Smooth muscle cell (in vitro differentiated cells): ENCODE measurements around the gene ILK. TPM values are rescaled to one million over a fixed set of nuclear protein-coding genes. Genes with fewer than 3 reads are reported as not detected.

Experiments
- DNase-seq: peaks from one replicate; lab custom pipeline; 2025; ENCODE audit not compliant: unreplicated experiment; lab: John Stamatoyannopoulos, UW
- H2AFZ ChIP-seq: fragments of 200-600 bp; sonication (generic); 2 replicates; pipeline ENCODE4 v1.6.0; 2016; ENCODE audit warnings: antibody characterized with exemption, low read depth, mild to moderate bottlenecking
- H3F3A ChIP-seq: fragments of 200-600 bp; sonication (generic); 2 replicates; pipeline ENCODE4 v1.6.0; 2017; ENCODE audit warnings: antibody characterized with exemption, low read depth
- H3K27ac ChIP-seq: fragments of 200-600 bp; sonication (generic); 2 replicates; pipeline ENCODE4 v1.5.1; 2016; ENCODE audit warnings: low read depth, mild to moderate bottlenecking
- H3K27me3 ChIP-seq: fragments of 200-600 bp; sonication (generic); 2 replicates; pipeline ENCODE4 v1.6.1; 2016; ENCODE audit warnings: low read depth, mild to moderate bottlenecking
- H3K36me3 ChIP-seq: fragments of 200-600 bp; sonication (generic); 2 replicates; pipeline ENCODE4 v1.5.1; 2016; ENCODE audit warnings: low read depth
- H3K4me1 ChIP-seq: fragments of 200-600 bp; sonication (generic); 2 replicates; pipeline ENCODE4 v1.5.1; 2016; ENCODE audit warnings: low read depth
- H3K4me2 ChIP-seq: fragments of 200-600 bp; sonication (generic); 2 replicates; pipeline ENCODE4 v1.6.0; 2016; ENCODE audit warnings: mild to moderate bottlenecking
- H3K4me3 ChIP-seq: fragments of 200-600 bp; sonication (generic); 2 replicates; pipeline ENCODE4 v1.5.1; 2016; ENCODE audit warnings: mild to moderate bottlenecking
- H3K79me2 ChIP-seq: fragments of 200-600 bp; sonication (generic); 2 replicates; pipeline ENCODE4 v1.6.0; 2016; ENCODE audit warnings: low read depth, mild to moderate bottlenecking
- H3K9ac ChIP-seq: fragments of 200-600 bp; sonication (generic); 2 replicates; pipeline ENCODE4 v1.6.0; 2016; ENCODE audit warnings: low read depth
- H3K9me3 ChIP-seq: fragments of 200-600 bp; sonication (generic); replicated peaks from 2 replicates; pipeline ENCODE4 v1.5.1; 2016; ENCODE audit warnings: low read depth
- H4K20me1 ChIP-seq: fragments of 200-600 bp; sonication (generic); 2 replicates; pipeline ENCODE4 v1.6.0; 2016; ENCODE audit warnings: low read depth
- WGBS: methylation state at CpG from one replicate; pipeline ENCODE4 v1.1.7; 2016; ENCODE audit warnings: low lambda C conversion rate; 5-methylcytosine and 5-hydroxymethylcytosine counted together
- polyA plus RNA-seq: library from polyadenylated mRNA; unstranded; fragments of >200 nt; fragmentation: Nextera tagmentation; extraction: Ambion mirVana; gene quantifications from 2 replicates; pipeline ENCODE4 v1.2.1, GENCODE V29; 2016
- total RNA-seq: library from RNA; depleted of rRNA; stranded (reverse); fragments of >200 nt; gene quantifications from 2 replicates; pipeline ENCODE4 v1.2.3, GENCODE V29; 2014
- TF ChIP-seq, protein P1 (sequence below): fragments of 200-600 bp; sonication (generic); IDR thresholded peaks from 2 replicates; pipeline ENCODE4 v1.5.1; 2017; ENCODE audit warnings: borderline replicate concordance, mild to moderate bottlenecking, antibody characterized with exemption; ENCODE audit not compliant: insufficient read depth, poor library complexity, severe bottlenecking

ILK gene
- total and polyA plus RNA-seq, 2 experiments from 2014 or later: 138 to 236 TPM

DNA sequence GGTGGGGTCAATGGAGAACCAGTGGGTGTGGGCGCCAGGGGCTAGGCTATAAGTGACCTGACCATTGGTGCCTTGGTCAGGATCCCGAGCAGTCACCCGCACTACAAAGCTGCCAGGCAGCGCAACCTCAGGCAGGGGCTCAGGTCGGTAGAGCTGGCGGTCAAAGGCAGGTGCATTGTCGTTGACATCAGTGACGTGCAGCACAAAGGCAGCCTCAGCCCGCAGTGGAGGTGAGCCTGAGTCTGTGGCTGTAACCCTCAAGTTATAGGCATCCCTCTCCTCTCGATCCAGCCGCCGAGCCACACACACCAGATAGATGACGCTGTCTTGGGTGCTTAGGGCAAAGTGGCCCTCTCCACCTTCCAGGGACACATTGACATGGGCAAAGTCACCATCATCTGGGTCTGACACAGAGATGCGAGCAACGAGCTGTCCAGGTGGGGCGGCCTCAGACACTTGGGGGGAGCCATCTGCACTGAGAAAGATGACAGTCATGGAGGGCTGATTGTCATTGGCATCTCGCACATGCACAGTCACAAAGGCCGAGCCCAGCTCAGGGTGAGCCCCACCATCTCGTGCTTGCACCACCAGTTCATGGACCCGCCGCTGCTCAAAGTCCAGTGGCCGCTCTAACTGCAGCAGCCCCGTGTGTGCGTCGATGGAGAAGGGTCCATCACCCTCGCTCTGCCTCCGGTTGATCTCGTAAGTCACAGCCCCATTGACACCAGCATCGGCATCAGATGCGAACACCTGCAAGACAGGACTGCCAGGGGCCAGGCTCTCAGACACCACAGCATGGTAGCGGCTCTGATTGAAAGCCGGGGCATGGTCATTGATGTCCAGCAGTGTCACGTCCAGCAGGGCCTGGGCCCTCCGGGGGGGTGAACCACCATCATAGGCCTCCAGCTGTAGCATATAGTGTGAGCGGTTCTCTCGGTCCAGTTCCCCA is 36.7 kb downstream of the ILK start:
- TF ChIP-seq, protein P1, sequence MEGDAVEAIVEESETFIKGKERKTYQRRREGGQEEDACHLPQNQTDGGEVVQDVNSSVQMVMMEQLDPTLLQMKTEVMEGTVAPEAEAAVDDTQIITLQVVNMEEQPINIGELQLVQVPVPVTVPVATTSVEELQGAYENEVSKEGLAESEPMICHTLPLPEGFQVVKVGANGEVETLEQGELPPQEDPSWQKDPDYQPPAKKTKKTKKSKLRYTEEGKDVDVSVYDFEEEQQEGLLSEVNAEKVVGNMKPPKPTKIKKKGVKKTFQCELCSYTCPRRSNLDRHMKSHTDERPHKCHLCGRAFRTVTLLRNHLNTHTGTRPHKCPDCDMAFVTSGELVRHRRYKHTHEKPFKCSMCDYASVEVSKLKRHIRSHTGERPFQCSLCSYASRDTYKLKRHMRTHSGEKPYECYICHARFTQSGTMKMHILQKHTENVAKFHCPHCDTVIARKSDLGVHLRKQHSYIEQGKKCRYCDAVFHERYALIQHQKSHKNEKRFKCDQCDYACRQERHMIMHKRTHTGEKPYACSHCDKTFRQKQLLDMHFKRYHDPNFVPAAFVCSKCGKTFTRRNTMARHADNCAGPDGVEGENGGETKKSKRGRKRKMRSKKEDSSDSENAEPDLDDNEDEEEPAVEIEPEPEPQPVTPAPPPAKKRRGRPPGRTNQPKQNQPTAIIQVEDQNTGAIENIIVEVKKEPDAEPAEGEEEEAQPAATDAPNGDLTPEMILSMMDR: no peak
- WGBS: 97% methylated on average over 33 of the region's 36 CpGs
- peaks cover 31% of the 10 kb centered on the region for H3K79me2 ChIP-seq
- no peak overlapping the region for H3K4me3 ChIP-seq
- H3K9me3 ChIP-seq: no peaks in the 10 kb centered on the region
- no peaks in the 10 kb centered on the region for H3K4me1 ChIP-seq
- no peak overlapping the region for H3K4me2 ChIP-seq
- H2AFZ ChIP-seq: no peak overlapping the region
- H4K20me1 ChIP-seq: peaks cover 67% of the 10 kb centered on the region
- H3K36me3 ChIP-seq: no peaks in the 10 kb centered on the region
- DNase-seq: no peak
- H3F3A ChIP-seq: no peaks in the 10 kb centered on the region
- H3K9ac ChIP-seq: no peak overlapping the region
- H3K27me3 ChIP-seq: no peaks in the 10 kb centered on the region
- H3K27ac ChIP-seq: no peak overlapping the region

DNA sequence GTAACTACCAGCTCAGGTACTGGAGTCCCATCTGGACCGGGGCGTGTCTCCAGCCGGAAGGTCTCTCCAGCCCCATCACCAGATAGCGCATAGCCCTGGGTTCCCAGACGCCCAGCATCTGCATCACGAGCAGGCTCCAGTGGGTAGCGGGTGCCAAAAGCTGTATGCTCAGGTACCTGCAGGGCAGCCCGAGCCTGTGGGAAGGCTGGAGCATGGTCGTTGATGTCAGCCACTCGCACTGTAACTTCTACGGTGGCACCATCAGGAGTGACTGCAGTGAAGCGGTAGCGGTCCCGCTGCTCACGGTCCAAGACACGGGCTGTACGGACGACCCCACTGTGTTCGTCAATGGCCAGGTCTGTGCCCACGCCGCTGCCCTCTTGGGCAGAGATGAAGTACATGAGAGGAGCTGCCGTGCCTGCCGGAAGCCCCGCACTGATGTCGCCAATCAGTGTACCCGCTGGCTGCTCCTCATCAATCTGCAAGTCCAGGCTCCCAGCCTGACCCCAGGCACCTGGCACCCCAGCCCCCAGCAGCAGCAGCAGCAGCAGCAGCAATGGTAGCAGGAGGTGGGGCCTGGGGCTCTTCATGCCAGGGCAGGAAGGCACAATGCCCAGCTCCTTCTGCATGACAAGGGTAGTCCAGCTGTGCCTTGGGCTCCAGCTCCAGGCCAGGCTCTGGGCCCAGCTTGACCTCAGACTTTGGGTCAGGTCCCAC is 37.6 kb downstream of the ILK start:
- no peaks in the 10 kb centered on the region for H3K36me3 ChIP-seq
- H4K20me1 ChIP-seq: peaks cover 68% of the 10 kb centered on the region
- H3K27me3 ChIP-seq: no peaks in the 10 kb centered on the region
- no peaks in the 10 kb centered on the region for H3F3A ChIP-seq
- H3K4me3 ChIP-seq: no peak overlapping the region
- no peak overlapping the region for H3K9ac ChIP-seq
- peaks cover 37% of the 10 kb centered on the region for H3K79me2 ChIP-seq
- 97% methylated on average over 26 of the region's 26 CpGs for WGBS
- H3K27ac ChIP-seq: no peak overlapping the region
- no peak overlapping the region for H2AFZ ChIP-seq
- no peak for DNase-seq
- no peaks in the 10 kb centered on the region for H3K4me1 ChIP-seq
- no peaks in the 10 kb centered on the region for H3K9me3 ChIP-seq
- TF ChIP-seq, protein P1: no peak
- no peak overlapping the region for H3K4me2 ChIP-seq

DNA sequence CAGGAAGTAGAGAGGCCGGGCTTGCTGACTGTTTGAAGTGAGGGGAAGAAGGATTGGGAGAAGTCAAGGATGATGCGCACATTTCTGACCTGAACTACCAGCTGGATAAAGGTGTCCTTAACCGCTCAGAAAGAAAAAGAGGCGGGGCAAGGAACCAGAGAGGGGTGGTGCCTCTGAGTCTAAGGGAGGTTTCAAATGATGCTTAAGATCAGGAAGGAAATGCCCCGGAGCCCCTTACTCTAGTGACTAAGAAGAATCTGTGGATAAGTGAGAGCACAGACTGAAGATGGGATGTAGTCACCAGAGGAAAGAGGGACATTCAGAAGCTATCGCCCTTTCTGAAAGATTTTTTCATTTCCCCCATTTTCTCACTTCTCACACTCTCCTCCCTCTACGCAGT is 39.4 kb downstream of the ILK start:
- Histone ChIP-seq H3K27me3 (no peaks in the 10 kb centered on the region), H3K79me2 (peaks cover 30% of the 10 kb centered on the region), H3K27ac (no peak overlapping the region), H3K9me3 (no peaks in the 10 kb centered on the region), H3K4me1 (peaks cover 11% of the 10 kb centered on the region), H2AFZ (no peak overlapping the region), H3K9ac (no peak overlapping the region), H3K36me3 (no peaks in the 10 kb centered on the region), H4K20me1 (peaks cover 62% of the 10 kb centered on the region), H3K4me3 (no peak overlapping the region), H3K4me2 (no peak overlapping the region), H3F3A (peaks cover 4% of the 10 kb centered on the region)
- TF ChIP-seq, protein P1: no peak
- 94% methylated on average over 7 of the region's 7 CpGs for WGBS
- no peak for DNase-seq
